Measurements from ENCODE around the gene ARHGAP25.

Gene ARHGAP25

GRCh38 chr2:68743531-68743930 lies 8.9 kb downstream of the ARHGAP25 start:
- DNase-seq (ENCODE audit: low spot score), result no peak

GRCh38 chr2:68744366-68744912 lies 9.8 kb downstream of the ARHGAP25 start:
- no peak for DNase-seq (ENCODE audit: low spot score)

- DNase-seq (ENCODE audit: low spot score), result no peak
Measured at GRCh38 chr2:68745006-68745405, 10.4 kb downstream of the ARHGAP25 start.

- DNase-seq (ENCODE audit: low spot score), result no peak
Measured at GRCh38 chr2:68746408-68746807, 11.8 kb downstream of the ARHGAP25 start.

GRCh38 chr2:68747413-68747812 lies 12.8 kb downstream of the ARHGAP25 start:
- DNase-seq (ENCODE audit: low spot score), result no peak

GRCh38 chr2:68747900-68748299 lies 13.3 kb downstream of the ARHGAP25 start:
- no peak for DNase-seq (ENCODE audit: low spot score)

- DNase-seq (ENCODE audit: low spot score), result no peak
Measured at GRCh38 chr2:68748568-68748967, 14.0 kb downstream of the ARHGAP25 start.

- no peak for DNase-seq (ENCODE audit: low spot score)
Measured at GRCh38 chr2:68749345-68749744, 14.7 kb downstream of the ARHGAP25 start.

- no peak for DNase-seq (ENCODE audit: low spot score)
Measured at GRCh38 chr2:68750592-68751396, 16.2 kb downstream of the ARHGAP25 start.

GRCh38 chr2:68751397-68752339 lies 17.1 kb downstream of the ARHGAP25 start:
- DNase-seq (ENCODE audit: low spot score), result peak; percentile 72

GRCh38 chr2:68753318-68753717 lies 18.7 kb downstream of the ARHGAP25 start:
- DNase-seq (ENCODE audit: low spot score), result no peak

- DNase-seq (ENCODE audit: low spot score), result no peak
Measured at GRCh38 chr2:68755071-68755470, 20.5 kb downstream of the ARHGAP25 start.

GRCh38 chr2:68756178-68756577 lies 21.6 kb downstream of the ARHGAP25 start:
- DNase-seq (ENCODE audit: low spot score), result no peak

- DNase-seq (ENCODE audit: low spot score), result no peak
Measured at GRCh38 chr2:68757081-68757480, 22.5 kb downstream of the ARHGAP25 start.

GRCh38 chr2:68762100-68762499 lies 27.5 kb downstream of the ARHGAP25 start:
- no peak for DNase-seq (ENCODE audit: low spot score)

GRCh38 chr2:68762665-68763064 lies 28.1 kb downstream of the ARHGAP25 start:
- DNase-seq (ENCODE audit: low spot score), result no peak

- DNase-seq (ENCODE audit: low spot score), result no peak
Measured at GRCh38 chr2:68764041-68764805, 29.6 kb downstream of the ARHGAP25 start.

- DNase-seq (ENCODE audit: low spot score), result no peak
Measured at GRCh38 chr2:68764806-68765311, 30.2 kb downstream of the ARHGAP25 start.

- DNase-seq (ENCODE audit: low spot score), result no peak
Measured at GRCh38 chr2:68765739-68766375, 31.2 kb downstream of the ARHGAP25 start.

- peak; percentile 18 for DNase-seq (ENCODE audit: low spot score)
Measured at GRCh38 chr2:68766376-68766845, 31.8 kb downstream of the ARHGAP25 start.
